GM12878 (cell line): ENCODE data around the gene PPP1R13B.

Experiments
- MAX ChIP-seq: IDR thresholded peaks from 2 replicates; pipeline ENCODE4 v1.6.1; 2012; ENCODE audit warnings: low read depth, low read length, improper control_type of control experiment
- NFIC ChIP-seq: IDR thresholded peaks from 2 replicates; pipeline ENCODE4 v1.6.1; 2012; ENCODE audit warnings: low read depth, mild to moderate bottlenecking, inconsistent platforms, low read length, moderate library complexity
- POLR2A ChIP-seq: IDR thresholded peaks from 2 replicates; pipeline ENCODE4 v1.6.1; 2011; ENCODE audit warnings: low read depth, mild to moderate bottlenecking, low read length
- SP1 ChIP-seq: IDR thresholded peaks from one replicate; pipeline ENCODE4 v1.6.1; 2011; ENCODE audit warnings: low read depth, low read length
- STAT1 ChIP-seq: fragments of 450-650 bp; conservative IDR thresholded peaks from 2 replicates; pipeline ENCODE4 v1.6.1; 2014; ENCODE audit warnings: antibody characterized with exemption, mild to moderate bottlenecking
- TARDBP ChIP-seq: IDR thresholded peaks from 2 replicates; pipeline ENCODE4 v1.6.1; 2016; ENCODE audit warnings: borderline replicate concordance
- ZBTB33 ChIP-seq: fragments of 450-650 bp; IDR thresholded peaks from 2 replicates; pipeline ENCODE4 v1.6.1; 2017; ENCODE audit warnings: mild to moderate bottlenecking

- TF ChIP-seq TARDBP (no peak), ZBTB33 (no peak), STAT1 (no peak), MAX (no peak), SP1 (no peak), POLR2A (no peak), NFIC (no peak)
Observed at GRCh38 chr14:103849151-103849886, 1.9 kb upstream of the PPP1R13B start.
